BJ (cell line): ENCODE measurements around the gene RRAS2. TPM values are rescaled to one million over a fixed set of nuclear protein-coding genes. Genes with fewer than 3 reads are reported as not detected.
"Not testable (repeated sequence)": the region's sequence is repeated elsewhere in the genome, so short reads cannot be mapped to it uniquely, and the experiment has no call there.

Experiments
- CTCF ChIA-PET: fragments of 350-600 bp; formaldehyde crosslinking; extraction: SDS; loops from one replicate; lab custom pipeline; 2021; ENCODE audit warnings: antibody characterized with exemption, inconsistent platforms; lab: Yijun Ruan, JAX
- POLR2A ChIA-PET: fragments of 300-600 bp; sonication (Branson Sonifier 250); formaldehyde crosslinking; extraction: SDS; loops from one replicate; lab custom pipeline; 2021; ENCODE audit warnings: antibody characterized with exemption; lab: Charles Lee
- DNase-seq: peaks from one replicate; pipeline ENCODE4 v3.0.0-alpha.2; 2011; ENCODE audit warnings: low read depth
- H3K27me3 ChIP-seq: 2 replicates; pipeline ENCODE4 v1.6.0; 2011; ENCODE audit warnings: low read length; ENCODE audit not compliant: control insufficient read depth, insufficient read depth
- H3K36me3 ChIP-seq: 2 replicates; pipeline ENCODE4 v1.5.1; 2011; ENCODE audit warnings: low read length; ENCODE audit not compliant: control insufficient read depth, insufficient read depth
- H3K4me3 ChIP-seq: 2 replicates; pipeline ENCODE4 v1.5.1; 2011; ENCODE audit warnings: low read depth, mild to moderate bottlenecking, control low read depth, low read length
- polyA plus RNA-seq: library from polyadenylated mRNA; depleted of rRNA; stranded (reverse); fragments of >200 nt; gene quantifications from 2 replicates; pipeline ENCODE4 v1.2.3, GENCODE V29; 2011
- TF ChIP-seq, protein P1 (sequence below): IDR thresholded peaks from 2 replicates; pipeline ENCODE4 v1.5.1; 2011; ENCODE audit warnings: low read depth, mild to moderate bottlenecking, control low read depth, inconsistent platforms, low read length, moderate library complexity; ENCODE audit not compliant: insufficient read depth

The RRAS2 gene
- polyA plus RNA-seq, 1 experiment, result 29.1 TPM

DNA sequence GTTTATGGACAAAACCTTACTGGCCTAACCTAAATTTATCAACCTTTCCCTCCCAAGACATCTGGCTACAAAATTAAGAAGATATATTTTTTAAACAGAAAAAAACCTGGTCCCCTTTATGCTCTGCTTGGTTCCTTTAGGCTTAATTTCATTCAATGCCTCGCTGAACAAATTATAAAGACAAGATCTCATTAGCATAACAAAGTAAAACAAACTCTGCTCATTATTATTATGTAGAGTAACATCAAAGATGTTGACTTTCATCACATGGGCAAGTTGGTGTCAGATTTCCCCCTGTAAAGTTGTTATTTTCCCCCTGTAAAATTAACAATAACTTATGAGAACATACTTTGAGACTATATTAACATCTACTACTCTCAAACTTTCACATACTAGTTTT is 11.0 kb downstream of the RRAS2 start:
- no peak overlapping the region for H3K4me3 ChIP-seq
- H3K27me3 ChIP-seq, result no peaks in the 10 kb centered on the region
- CTCF ChIA-PET, result no interaction called here
- DNase-seq, result no peak
- POLR2A ChIA-PET, result no interaction called here
- H3K36me3 ChIP-seq, result no peaks in the 10 kb centered on the region
- TF ChIP-seq, protein P1, sequence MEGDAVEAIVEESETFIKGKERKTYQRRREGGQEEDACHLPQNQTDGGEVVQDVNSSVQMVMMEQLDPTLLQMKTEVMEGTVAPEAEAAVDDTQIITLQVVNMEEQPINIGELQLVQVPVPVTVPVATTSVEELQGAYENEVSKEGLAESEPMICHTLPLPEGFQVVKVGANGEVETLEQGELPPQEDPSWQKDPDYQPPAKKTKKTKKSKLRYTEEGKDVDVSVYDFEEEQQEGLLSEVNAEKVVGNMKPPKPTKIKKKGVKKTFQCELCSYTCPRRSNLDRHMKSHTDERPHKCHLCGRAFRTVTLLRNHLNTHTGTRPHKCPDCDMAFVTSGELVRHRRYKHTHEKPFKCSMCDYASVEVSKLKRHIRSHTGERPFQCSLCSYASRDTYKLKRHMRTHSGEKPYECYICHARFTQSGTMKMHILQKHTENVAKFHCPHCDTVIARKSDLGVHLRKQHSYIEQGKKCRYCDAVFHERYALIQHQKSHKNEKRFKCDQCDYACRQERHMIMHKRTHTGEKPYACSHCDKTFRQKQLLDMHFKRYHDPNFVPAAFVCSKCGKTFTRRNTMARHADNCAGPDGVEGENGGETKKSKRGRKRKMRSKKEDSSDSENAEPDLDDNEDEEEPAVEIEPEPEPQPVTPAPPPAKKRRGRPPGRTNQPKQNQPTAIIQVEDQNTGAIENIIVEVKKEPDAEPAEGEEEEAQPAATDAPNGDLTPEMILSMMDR, result no peak

DNA sequence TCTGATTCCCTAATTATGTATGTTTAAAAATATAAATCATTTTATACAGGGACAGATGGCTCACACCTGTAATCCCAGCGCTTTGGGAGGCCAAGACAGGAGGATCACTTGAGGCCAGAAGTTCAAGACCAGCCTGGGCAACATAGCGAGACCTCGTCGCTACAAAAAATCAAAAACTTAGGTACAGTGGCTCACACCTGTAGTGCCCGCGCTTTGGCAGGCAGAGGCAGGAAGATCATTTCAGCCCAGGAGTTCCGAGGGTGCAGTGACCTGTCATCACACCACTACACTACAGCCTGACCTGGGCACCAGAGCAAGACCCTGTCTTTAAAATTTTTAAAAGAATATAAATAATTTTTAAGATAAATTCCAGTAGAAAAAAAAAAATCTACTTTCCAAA is 11.5 kb downstream of the RRAS2 start:
- DNase-seq, result no peak
- ChIA-PET POLR2A (no interaction called here), CTCF (no interaction called here)
- Histone ChIP-seq H3K36me3 (no peaks in the 10 kb centered on the region), H3K4me3 (no peak overlapping the region), H3K27me3 (no peaks in the 10 kb centered on the region)
- TF ChIP-seq, protein P1, result no peak

DNA sequence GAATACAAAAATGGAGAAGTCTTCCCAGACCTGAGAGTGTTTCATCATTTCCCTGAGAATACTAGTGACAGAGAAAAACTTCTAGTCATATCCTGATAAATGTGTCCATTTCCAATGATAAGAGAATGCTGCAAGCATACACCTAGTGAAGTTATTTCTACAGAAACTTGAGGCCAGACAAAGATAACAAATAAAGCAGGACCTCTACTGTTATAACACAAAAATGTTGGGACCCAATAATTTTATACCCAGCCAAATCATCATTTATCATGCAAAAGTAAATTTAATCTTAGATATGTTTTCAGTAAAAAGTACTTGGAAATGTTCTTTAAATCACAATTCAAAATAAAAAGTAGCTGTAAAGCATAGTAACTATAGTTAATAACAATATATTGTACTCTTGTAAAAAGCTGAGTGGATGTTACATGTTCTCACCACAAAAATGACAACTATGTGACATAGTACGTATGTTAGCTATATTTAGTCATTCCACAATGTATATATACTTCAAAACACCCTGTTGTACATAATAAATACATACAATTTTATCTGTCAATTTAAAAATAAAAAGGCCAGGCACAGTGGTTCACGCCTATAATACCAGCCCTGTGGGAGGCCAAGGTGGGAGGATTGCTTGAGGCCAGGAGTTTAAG is 12.6 kb downstream of the RRAS2 start:
- ChIA-PET CTCF (interaction anchor here (0.9 kb wide), 1 partner anchor 9 kb away, joined by 3 read pairs; no protein-coding TSS in a partner anchor), POLR2A (no interaction called here)
- H3K27me3 ChIP-seq, result no peaks in the 10 kb centered on the region
- no peaks in the 10 kb centered on the region for H3K36me3 ChIP-seq
- H3K4me3 ChIP-seq, result no peak overlapping the region
- TF ChIP-seq, protein P1, result no peak
- DNase-seq, result no peak

DNA sequence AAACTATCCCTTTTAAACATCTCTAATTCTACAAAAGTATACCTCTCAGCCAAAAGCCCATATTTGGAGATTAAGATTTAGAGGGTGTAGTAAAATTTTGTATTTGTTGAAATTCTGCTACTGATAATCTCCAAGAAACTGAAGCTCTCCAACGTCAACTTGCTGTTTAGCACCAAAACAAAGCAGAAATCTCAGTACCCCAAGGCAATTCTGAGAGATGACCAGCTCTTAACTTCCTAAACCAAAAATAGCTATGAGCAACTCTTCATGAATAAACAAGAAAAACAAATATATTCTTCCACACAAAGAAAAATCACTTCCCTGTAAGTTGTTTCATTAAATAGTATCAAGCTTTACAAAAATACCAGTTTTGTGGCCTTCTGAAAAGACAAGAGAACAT is 13.3 kb downstream of the RRAS2 start:
- Histone ChIP-seq H3K36me3 (no peaks in the 10 kb centered on the region), H3K4me3 (no peak overlapping the region), H3K27me3 (no peaks in the 10 kb centered on the region)
- TF ChIP-seq, protein P1, result no peak
- ChIA-PET CTCF (interaction anchor here (1.1 to 1.4 kb wide), 2 partner anchors 10 to 110 kb away, joined by 4 to 5 read pairs; no protein-coding TSS in a partner anchor), POLR2A (no interaction called here)
- DNase-seq, result no peak

DNA sequence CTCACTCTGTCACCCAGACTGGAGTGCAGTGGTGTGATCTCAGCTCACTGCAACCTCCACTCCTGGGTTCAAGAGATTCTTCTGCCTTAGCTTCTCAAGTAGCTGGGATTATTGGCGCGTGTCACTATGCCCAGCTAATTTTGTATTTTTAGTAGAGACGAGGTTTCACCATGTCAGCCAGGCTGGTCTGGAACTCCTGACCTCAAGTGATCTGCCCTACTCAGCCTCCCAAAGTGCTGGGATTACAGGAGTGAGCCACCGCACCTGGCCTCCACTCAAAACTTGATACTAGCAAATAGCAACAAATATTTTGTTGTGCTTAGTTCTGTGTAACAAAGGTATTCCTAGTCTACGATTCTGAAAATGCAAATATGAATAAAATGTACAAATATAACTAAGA is 14.0 kb downstream of the RRAS2 start:
- H3K27me3 ChIP-seq, H3K36me3 ChIP-seq, DNase-seq, POLR2A ChIA-PET, H3K4me3 ChIP-seq: not testable (repeated sequence)
- CTCF ChIA-PET, result interaction anchor here (0.7 to 1.4 kb wide), 3 partner anchors 11 to 111 kb away, joined by 3 to 5 read pairs (median 4); no protein-coding TSS in a partner anchor
